GM11168 (cell line): Measurements from ENCODE around the gene ERVMER34-1.

Experiments
- in situ Hi-C: fragments of 300-500 bp; cut with MboI; formaldehyde crosslinking; loops from one replicate; pipeline ENCODE4 v1.12.0; 2022; ENCODE audit warnings: low sequenced_read_pairs; ENCODE audit not compliant: unreplicated experiment

Gene ERVMER34-1, protein sequence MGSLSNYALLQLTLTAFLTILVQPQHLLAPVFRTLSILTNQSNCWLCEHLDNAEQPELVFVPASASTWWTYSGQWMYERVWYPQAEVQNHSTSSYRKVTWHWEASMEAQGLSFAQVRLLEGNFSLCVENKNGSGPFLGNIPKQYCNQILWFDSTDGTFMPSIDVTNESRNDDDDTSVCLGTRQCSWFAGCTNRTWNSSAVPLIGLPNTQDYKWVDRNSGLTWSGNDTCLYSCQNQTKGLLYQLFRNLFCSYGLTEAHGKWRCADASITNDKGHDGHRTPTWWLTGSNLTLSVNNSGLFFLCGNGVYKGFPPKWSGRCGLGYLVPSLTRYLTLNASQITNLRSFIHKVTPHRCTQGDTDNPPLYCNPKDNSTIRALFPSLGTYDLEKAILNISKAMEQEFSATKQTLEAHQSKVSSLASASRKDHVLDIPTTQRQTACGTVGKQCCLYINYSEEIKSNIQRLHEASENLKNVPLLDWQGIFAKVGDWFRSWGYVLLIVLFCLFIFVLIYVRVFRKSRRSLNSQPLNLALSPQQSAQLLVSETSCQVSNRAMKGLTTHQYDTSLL

DNA sequence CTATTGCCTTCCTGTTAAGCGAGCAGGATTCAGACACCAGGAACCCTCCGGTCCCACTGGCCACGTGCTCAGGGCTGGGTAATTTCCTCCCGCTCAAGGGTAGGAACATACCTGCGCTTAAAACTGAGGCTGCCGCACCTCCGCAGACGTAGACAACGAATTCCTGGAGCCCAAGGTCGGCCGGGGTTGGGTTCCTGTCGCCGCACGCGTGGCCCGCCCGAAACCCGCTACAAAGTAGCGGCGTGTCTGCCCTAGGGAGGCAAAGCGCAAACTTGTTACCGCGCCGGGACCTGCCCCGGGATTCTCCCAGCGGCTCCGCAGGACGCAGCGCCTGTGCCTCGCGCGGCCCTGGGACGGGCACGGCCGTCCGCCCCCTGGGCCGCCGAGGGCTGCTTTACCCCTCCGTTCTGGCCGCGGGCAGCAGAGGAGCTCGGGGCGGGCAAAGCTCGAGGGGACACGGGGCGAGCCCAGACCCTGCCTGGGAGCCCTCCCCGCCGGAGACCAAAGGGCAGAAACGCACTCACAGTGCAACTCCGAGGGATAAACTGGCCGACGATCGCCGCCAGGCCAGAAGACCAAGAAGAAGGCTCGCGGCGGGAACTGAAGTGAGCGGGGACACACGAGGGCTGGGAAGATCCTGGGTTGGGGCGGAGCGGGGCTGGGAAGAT lies at the start of gene ERVMER34-1:
ERVMER34-1 (minus strand) TSS at position 607 of the 668 bp plus-strand sequence. CDS start 5,905 bp downstream, outside the sequence.
- in situ Hi-C loops: no loop called here

DNA sequence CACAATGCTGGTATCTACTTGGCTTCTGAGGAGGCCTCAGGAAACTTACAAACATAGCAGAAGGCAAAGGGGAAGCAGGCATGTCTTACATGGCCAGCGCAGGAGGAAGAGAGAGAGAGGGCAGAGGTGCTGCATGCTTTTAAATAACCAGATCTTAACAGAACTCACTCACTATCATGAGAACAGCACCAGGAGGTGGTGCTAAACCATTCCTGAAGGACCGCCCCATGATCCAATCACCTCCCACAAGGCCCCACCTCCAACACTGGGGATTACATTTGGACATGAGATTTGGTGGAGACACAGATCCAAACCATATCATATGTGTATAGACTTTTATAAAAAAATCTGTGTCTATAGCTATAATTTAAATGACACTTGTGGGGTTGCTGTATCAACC lies 48.6 kb upstream of the ERVMER34-1 start:
- in situ Hi-C loops: no loop called here

DNA sequence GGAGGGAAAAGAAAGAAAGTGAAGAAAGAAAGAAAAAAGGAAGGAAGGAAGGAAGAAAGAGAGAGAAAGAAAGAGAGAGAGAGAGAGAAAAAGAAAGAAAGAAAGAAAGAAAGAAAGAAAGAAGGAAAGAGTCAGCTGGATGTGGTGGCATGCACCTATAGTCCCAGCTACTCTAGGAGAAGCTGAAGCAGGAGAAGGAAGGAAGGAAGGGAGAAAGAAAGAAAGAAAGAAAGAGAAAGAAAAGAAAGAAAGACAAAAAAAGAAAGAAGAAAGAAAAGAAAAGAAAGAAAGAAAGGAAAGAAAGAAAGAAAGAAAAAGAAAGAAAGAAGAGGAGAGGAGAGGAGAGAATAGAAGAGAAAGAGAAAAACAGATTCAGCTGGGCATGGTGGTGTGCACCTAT lies 44.3 kb upstream of the ERVMER34-1 start:
- in situ Hi-C loops: no loop called here

DNA sequence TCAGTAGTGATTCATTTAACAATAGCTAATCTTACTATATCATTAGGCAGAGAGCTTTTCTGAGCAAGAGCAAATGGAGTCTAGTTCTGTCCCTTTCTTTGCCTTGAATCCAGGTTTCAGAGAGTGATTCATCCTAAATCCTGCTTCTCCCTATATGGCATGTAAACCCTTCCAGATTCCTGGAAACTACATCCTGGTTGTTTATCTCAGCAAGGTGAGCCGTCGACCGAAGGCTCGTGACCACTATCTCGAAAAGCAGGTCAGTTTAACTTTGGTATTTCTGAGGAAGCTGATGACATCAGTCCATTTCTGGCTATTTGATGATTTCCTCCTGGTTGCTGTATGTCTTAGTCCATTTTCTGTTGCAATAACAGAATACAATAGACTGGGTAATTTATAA lies 40.7 kb upstream of the ERVMER34-1 start:
- in situ Hi-C loops: no loop called here

DNA sequence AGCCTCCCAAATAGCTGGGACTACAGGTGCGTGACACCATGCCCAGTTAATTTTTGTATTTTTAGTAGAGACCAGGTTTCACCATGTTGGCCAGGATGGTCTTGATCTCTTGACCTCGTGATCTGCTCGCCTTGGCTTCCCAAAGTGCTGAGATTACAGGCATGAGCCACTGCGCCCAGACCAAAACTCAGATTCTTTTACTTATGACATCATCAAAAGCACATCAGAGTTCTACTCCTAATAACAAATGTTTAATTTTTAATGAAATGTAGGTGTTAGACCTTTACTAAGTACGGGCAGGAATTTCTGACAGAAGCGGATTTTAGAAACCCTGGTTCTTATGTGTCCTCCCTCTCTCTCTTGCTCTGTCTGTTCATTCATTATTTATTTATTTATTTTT lies 38.5 kb upstream of the ERVMER34-1 start:
- in situ Hi-C loops: no loop called here

DNA sequence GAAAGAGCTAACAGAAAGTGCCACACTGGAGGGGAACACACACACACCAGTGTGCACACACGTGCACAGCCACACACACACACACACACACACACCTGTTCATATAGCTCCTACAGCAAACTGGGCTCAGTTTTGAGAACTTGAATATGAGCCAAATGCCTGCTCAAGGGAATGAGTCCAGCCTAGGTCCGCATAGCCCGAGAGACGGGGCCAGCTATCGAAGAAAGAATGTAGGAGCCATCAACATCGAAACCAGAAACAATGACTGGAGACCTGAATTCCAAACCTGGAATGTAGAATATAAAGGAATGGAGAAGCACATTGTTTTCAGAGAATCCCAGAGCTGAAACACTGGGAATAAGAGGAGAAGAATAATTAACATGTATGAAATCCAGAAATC lies 37.6 kb upstream of the ERVMER34-1 start:
- in situ Hi-C loops: no loop called here

DNA sequence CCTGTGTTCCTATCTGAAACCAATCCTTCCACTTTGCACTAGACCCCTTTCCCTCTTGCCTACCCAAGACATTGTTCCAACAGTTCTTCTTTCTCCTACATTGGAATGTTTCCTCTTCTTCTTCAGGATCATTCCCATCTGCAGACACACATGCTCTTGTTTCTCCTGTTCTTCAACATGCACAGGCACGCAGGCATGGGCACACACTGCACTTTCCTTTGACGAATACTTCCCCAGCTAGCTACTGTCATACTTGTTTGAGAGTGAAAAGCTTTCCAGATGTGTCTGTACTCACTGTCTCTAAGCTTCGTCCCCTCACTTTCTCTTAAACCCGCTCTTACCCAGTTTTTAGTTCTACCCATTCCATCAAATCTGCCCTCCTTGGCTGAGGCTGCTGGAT lies 31.8 kb upstream of the ERVMER34-1 start:
- in situ Hi-C loops: no loop called here

DNA sequence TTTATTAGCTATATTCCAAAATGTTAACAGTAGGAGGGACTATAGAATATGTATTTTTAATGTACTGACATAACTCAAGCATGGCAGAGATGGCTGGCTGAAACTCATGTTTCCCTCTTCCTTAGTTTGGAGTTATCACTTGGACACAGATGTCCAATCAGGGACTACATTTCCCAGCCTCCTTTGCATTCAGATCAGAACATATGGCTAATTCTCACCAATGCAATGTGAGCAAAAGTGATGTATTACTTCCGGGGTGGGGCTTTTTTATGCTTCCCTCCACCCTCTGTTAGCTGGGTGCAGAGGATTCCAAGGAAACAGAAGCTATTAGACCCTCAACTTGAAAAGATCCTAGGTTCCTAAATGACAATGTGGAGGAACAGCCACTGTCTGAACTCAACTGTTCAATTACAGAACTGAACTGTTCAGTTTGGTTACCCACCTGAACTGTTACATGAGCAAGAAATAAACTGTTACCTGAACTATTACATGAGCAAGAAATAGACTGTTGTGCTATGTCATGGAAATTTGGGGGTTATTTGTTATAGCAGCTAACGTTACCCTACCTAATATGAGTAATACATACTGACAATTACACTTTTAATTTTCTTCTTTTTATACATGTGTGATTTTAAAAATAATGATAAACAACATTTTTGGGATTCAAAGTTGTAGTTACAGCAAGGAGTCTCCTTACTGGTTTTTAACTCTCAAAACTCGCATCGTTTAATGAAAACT lies 29.6 kb upstream of the ERVMER34-1 start:
- in situ Hi-C loops: no loop called here

DNA sequence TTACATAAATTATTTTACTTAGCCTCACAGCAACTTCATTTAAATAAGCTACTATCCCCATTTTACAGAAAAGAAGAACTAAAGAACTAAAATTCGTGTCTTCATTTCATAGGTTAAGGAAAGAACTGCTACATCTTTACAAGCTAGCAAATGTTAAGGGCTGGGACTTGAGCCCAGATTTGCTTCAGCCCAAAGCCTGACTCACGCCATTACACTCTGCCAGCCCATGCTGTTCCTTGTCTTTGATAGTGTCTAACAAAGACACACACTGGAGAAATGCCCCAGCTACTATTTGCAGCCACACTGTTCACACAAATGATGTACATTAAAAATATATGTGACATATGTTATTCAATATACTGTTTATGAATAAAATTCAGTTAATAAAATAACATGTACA lies 29.0 kb upstream of the ERVMER34-1 start:
- in situ Hi-C loops: no loop called here

DNA sequence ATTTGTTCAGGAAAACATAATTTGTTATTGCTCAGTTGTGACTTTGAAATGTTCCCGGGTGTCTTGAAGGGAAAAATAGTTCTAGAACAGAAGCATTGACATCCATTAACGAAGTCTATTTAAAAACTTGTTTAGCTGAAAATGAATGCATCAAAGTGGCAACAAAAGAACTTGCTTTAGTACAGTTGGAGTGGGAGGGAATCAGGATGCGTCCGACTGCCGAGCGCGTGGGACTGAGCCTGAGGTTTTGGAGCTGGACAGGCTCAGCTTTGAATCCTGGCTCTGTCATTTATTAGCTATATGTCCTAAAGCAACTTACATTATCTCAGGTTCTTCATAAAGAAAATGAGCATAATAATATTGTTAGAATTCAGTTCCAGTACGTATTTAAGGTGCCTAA lies 9.0 kb upstream of the ERVMER34-1 start:
- in situ Hi-C loops: no loop called here

DNA sequence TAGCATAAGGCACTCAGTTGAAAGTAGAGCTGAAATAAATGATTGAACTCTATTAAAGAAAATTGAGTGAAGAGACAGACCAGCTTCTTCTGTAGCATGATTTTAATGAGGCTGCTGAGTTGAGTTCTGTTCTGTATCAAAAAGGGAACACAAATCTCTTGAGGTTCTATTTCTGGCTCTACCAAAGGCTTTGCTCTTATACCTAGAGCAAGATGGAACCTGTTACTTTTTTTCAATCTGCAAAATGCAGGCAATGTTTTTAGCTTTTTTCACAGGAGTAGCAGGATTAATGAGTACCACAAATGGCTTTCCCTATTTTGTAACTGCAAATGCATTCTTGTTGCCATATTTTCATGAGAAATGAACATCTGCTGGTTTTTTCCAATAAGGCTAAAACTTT lies 4.2 kb upstream of the ERVMER34-1 start:
- in situ Hi-C loops: no loop called here

DNA sequence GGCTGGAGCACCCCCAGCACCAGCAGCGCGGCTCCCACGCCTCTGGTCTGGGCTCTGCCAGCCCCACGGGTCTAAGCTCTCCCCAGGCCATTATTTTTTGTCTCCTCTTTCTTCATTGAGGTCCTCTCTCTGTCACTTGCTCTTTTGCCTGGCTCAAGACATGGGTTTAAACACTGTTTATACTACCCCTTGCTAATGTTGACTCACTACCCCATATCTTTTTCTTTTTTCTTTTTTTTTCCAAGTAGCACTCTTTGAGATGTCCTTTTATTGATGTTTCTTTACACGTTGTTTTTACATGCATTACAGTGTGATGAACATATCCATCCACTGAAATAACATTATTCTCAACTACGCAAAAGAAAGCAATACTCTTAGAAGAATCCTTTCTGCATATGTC lies 1.7 kb upstream of the ERVMER34-1 start:
- in situ Hi-C loops: no loop called here

DNA sequence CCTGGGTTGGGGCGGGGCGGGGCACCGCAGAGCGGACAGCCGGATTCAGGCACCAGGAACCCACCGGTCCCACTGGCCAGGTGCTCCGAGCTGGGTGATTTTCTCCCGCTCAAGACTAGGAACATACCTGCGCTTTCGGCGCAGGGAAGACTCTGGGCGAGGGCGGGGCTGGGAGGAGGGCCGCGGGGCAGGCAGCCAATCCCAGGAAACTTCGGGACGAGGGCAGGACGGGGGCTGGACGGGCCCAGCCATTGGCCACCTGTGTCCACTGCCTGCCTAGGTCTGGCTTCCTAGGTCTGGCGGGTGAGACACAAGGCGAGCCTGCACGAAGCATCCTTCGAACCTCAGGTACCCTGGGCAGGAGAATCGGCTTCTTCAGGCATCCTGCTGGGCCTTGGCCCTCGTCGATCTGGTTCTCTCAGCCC lies 274 bp upstream of the ERVMER34-1 start:
- in situ Hi-C loops: no loop called here

DNA sequence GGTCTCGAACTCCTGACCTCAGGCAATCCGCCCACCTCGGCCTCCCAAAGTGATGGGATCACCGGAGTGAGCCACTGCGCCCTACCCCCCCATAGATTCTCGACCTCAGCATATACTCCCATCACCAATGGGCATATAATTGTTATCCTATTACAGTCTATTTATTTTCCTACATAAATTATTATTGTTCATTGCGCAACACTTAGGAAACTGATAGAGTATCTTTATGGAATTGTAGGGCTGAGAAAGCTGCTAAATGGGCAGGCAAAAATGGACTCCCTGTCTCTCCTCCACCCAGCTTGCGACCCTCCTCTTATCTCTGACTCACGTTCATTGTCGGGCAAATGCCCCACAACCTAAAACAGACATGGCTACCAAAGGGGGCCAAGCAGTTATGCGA lies 1.0 kb downstream of the ERVMER34-1 start:
- in situ Hi-C loops: no loop called here

DNA sequence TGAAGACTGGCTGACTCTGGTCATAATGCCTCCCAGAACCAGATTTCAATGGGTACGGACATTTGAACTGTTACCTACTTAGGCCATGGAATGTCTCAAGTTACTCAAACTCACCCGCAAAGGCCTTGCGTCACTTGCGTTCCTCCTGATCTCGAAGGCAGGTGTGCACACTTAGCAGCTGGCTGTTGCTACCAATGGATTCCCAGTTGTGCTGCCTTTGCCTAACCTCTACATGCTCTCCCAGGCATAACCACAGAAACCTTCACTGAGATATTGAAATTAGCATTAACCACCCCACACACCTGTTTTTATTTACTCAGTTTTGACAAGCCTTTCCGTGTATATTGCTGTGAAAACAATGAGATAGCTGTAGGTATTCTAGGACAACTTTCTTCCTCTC lies 2.8 kb downstream of the ERVMER34-1 start:
- in situ Hi-C loops: no loop called here

DNA sequence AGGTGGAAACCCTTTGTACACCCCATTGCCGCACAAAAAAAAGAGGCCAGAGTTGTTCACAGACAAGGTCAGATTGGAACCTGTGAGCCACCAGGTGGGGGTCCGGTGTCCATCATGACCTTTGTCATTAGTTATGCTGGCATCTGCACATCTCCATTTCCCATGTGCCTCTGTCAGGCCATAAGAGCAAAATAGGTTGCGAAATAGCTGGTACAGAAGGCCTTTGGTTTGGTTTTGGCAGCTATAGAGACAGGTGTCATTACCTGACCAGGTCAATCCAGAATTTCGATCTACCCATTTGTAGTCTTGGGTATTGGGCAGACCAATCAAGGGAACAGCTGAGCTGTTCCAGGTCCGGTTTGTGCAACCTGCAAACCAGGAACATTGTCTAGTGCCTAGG lies 6.6 kb downstream of the ERVMER34-1 start:
- in situ Hi-C loops: no loop called here

DNA sequence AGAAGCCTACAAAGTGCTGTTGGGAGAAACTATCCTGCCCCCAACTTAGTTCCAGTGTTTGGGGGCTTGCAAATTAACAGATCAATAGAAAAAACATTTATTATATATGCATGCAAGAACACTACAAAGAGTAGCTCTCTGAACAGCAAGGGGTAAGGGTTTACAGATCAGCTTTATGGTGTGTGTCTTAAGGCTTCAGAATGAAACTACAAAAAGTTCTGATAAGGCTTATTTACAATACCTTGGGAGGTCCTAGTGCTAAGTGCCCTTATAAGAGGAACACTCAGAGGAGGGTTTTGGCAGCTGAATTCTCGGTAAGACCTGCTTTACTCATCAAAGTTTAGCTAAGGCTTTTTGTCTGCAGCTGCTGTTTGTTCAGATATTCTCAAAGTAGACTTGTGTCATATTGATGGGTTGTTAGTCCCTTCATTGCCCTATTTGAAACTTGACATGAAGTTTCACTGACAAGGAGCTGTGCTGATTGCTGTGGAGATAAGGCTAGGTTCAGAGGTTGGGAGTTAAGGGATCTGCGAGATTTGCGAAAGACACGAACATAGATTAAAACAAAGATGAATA lies 7.7 kb downstream of the ERVMER34-1 start:
- in situ Hi-C loops: no loop called here

DNA sequence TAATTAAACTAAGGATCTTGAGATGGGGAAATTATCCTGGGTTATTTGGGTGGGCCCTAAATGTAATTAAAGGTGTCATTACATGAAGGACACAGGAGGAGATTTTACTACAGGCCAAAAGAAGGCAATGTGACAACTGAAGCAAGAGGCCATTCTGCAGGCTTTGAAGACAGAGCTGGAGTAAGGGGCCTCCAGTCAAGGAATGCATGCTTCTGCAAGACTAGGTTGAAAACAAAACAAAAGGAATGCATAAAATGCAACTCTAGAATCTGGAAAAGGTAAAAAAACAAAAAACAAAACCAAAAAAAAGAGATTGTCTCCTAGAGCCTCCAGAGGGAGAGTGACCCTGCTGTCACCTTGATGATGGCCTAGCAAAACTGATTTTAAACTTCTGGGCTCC lies 21.6 kb downstream of the ERVMER34-1 start:
- in situ Hi-C loops: no loop called here

DNA sequence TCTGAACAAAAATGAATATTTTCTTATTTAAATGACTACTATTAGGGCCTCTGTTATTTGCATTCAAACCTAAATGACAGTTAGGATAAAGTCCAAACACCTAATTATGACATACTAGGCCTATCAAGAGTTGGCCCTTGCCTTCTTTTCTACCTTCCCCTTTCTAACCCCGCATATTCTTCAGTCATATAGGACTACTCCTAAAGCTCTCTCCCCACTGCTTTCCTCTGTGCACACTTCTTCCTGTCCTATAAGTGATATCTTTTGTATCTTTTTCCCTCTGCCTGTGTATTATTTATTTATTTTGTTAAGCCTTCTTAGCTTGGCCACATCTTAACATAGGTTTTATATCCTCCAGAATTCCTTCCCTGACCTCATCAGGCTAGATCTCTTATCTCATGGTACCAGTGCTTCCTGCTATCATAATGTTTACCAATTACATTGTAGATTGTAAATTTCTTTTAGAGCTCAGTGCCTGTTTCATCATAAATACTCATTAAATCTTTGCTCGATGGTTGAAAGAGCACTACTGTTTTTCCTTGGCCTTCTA lies 22.5 kb downstream of the ERVMER34-1 start:
- in situ Hi-C loops: no loop called here
